Endodermal cell (in vitro differentiated cells): ENCODE results near the gene CLMN. TPM values are rescaled to one million over a fixed set of nuclear protein-coding genes. Genes with fewer than 3 reads are reported as not detected.
A peak's percentile ranks its signal among the peaks of the same experiment; 100 is the strongest.

ENCODE experiments used
- DNase-seq: peaks from one replicate; pipeline ENCODE4 v3.0.0-alpha.2; 2017
- H3K27ac ChIP-seq: 2 replicates; pipeline ENCODE4 v1.5.1; 2013; ENCODE audit warnings: mild to moderate bottlenecking, low read depth, low read length, moderate library complexity
- H3K27me3 ChIP-seq: 2 replicates; pipeline ENCODE4 v1.6.1; 2013; ENCODE audit warnings: mild to moderate bottlenecking, low read length, moderate library complexity; ENCODE audit not compliant: insufficient read depth, control insufficient read depth, poor library complexity, severe bottlenecking
- H3K36me3 ChIP-seq: 2 replicates; pipeline ENCODE4 v1.7.0; 2013; ENCODE audit warnings: mild to moderate bottlenecking, low read length, moderate library complexity; ENCODE audit not compliant: control insufficient read depth, insufficient read depth
- H3K4me1 ChIP-seq: one replicate; pipeline ENCODE4 v1.7.0; 2013; ENCODE audit warnings: low read length; ENCODE audit not compliant: control insufficient read depth, insufficient read depth
- H3K4me3 ChIP-seq: 2 replicates; pipeline ENCODE4 v1.5.1; 2013; ENCODE audit warnings: mild to moderate bottlenecking, low read length, moderate library complexity
- H3K9ac ChIP-seq: 2 replicates; pipeline ENCODE4 v1.6.1; 2013; ENCODE audit warnings: mild to moderate bottlenecking, low read length, moderate library complexity; ENCODE audit not compliant: poor library complexity, severe bottlenecking; ENCODE audit errors: extremely low read depth
- H3K9me3 ChIP-seq: 2 replicates; pipeline ENCODE4 v1.6.1; 2013; ENCODE audit warnings: mild to moderate bottlenecking, low read length, moderate library complexity; ENCODE audit not compliant: control insufficient read depth
- H3K27ac Mint-ChIP-seq: 2 replicates; pipeline ENCODE4 v1.8.0; 2020; ENCODE audit warnings: mixed read lengths
- H3K27me3 Mint-ChIP-seq: 2 replicates; pipeline ENCODE4 v1.8.0; 2021; ENCODE audit warnings: mild to moderate bottlenecking, mixed read lengths; ENCODE audit not compliant: insufficient read depth
- H3K36me3 Mint-ChIP-seq: 2 replicates; pipeline ENCODE4 v1.8.0; 2020; ENCODE audit warnings: low read depth, mixed read lengths
- H3K4me1 Mint-ChIP-seq: 2 replicates; pipeline ENCODE4 v1.8.0; 2020; ENCODE audit warnings: mixed read lengths
- H3K4me3 Mint-ChIP-seq: 2 replicates; pipeline ENCODE4 v1.8.0; 2020; ENCODE audit warnings: mild to moderate bottlenecking, moderate library complexity, mixed read lengths
- H3K9me3 Mint-ChIP-seq: 2 replicates; pipeline ENCODE4 v1.8.0; 2020; ENCODE audit warnings: mild to moderate bottlenecking, mixed read lengths
- CTCF ChIP-seq: fragments of 200-600 bp; sonication (generic); conservative IDR thresholded peaks from 2 replicates; pipeline ENCODE4 v1.5.0; 2021; ENCODE audit warnings: antibody characterized with exemption, mild to moderate bottlenecking
- WGBS, 2 experiments: methylation state at CpG; one replicate each; pipeline versions ENCODE4 v1.1.5 to v1.1.7; 2013; ENCODE audit warnings: missing lambda C conversion rate in 2 of 2, mixed read lengths in 1 of 2; ENCODE audit not compliant: insufficient coverage in 1 of 2, insufficient read length in 1 of 2; 5-methylcytosine and 5-hydroxymethylcytosine counted together
- microRNA-seq: library from miRNA; unstranded; fragments of <30 nt; microRNA quantifications from one replicate; pipeline ENCODE4 v1.2.0, GENCODE V29; 2020; ENCODE audit warnings: borderline microRNAs expressed
- total RNA-seq, 2 donors: library from RNA; stranded (reverse); fragmentation: NEBNext Ultra II Directional in 1 of 2; extraction: Animal tissue kit (Norgen Biotek cat#: 25700) in 1 of 2; gene quantifications; 2 replicates in 1 of 2; 3 replicates in 1 of 2; pipeline ENCODE4 v1.2.1, GENCODE V29; 2021

The CLMN gene
- total RNA-seq, 2 donors from 2014 or later: 9.5 to 11.7 TPM

- WGBS, 2 experiments: 78 to 94% methylated on average over 7 to 8 of the region's 8 CpGs
- no peak for DNase-seq
- peaks cover 56% of the 10 kb centered on the region for H3K36me3 ChIP-seq
- Mint-ChIP-seq H3K36me3 (peaks cover 26% of the 10 kb centered on the region), H3K27me3 (no peaks in the 10 kb centered on the region), H3K27ac (no peak overlapping the region), H3K9me3 (no peaks in the 10 kb centered on the region), H3K4me3 (no peak overlapping the region), H3K4me1 (peaks cover 21% of the 10 kb centered on the region)
- no peaks in the 10 kb centered on the region for H3K27me3 ChIP-seq
- H3K4me1 ChIP-seq: peaks cover 3% of the 10 kb centered on the region
- H3K9me3 ChIP-seq: no peaks in the 10 kb centered on the region
- H3K4me3 ChIP-seq: no peak overlapping the region
- no peak overlapping the region for H3K27ac ChIP-seq
- no peak for TF ChIP-seq CTCF
- H3K9ac ChIP-seq: no peak overlapping the region
Measured at GRCh38 chr14:95134304-95134933, 185.3 kb downstream of the CLMN start.

GRCh38 chr14:95133282-95133681, 186.4 kb downstream of the CLMN start:
- Histone ChIP-seq H3K4me1 (peaks cover 9% of the 10 kb centered on the region), H3K27me3 (no peaks in the 10 kb centered on the region), H3K27ac (peak overlapping the region; percentile 90), H3K9ac (no peak overlapping the region), H3K9me3 (no peaks in the 10 kb centered on the region), H3K4me3 (no peak overlapping the region), H3K36me3 (peaks cover 65% of the 10 kb centered on the region)
- Mint-ChIP-seq H3K36me3 (peaks cover 26% of the 10 kb centered on the region), H3K9me3 (no peaks in the 10 kb centered on the region), H3K4me3 (no peak overlapping the region), H3K27ac (no peak overlapping the region), H3K27me3 (no peaks in the 10 kb centered on the region), H3K4me1 (peaks cover 14% of the 10 kb centered on the region)
- DNase-seq: no peak
- WGBS, 2 experiments: 40 to 90% methylated on average over 1 to 2 of the region's 2 CpGs
- TF ChIP-seq CTCF: no peak

GRCh38 chr14:95132760-95133159, 186.9 kb downstream of the CLMN start:
- no peak for DNase-seq
- H3K9me3 Mint-ChIP-seq: no peaks in the 10 kb centered on the region
- H3K36me3 Mint-ChIP-seq: peaks cover 27% of the 10 kb centered on the region
- no peak overlapping the region for H3K4me3 Mint-ChIP-seq
- Histone ChIP-seq H3K36me3 (peaks cover 67% of the 10 kb centered on the region), H3K9me3 (no peaks in the 10 kb centered on the region), H3K27ac (peak overlapping the region; percentile 90), H3K9ac (no peak overlapping the region), H3K4me1 (peaks cover 9% of the 10 kb centered on the region), H3K27me3 (no peaks in the 10 kb centered on the region), H3K4me3 (no peak overlapping the region)
- H3K27ac Mint-ChIP-seq: no peak overlapping the region
- WGBS, 2 experiments: 100% methylated on average over 5 of the region's 5 CpGs; no CpG with 5 or more reads in 1 of the 2 experiments
- H3K27me3 Mint-ChIP-seq: no peaks in the 10 kb centered on the region
- no peak for TF ChIP-seq CTCF
- H3K4me1 Mint-ChIP-seq: peaks cover 13% of the 10 kb centered on the region

Small RNA genes lying within 50 kb of the gene (microRNA-seq; reads per million reads assigned to microRNA genes)
- gene MIR3173: 0.89 reads per million

Other genes starting within 250 kb of the CLMN start
- gene DICER1, start 162.4 kb downstream of the CLMN start, total RNA-seq: 10 to 100 TPM; 66.1 to 69.2 TPM
- 1 to 10 TPM; 1.0 to 5.2 TPM for gene SYNE3, start 196.7 kb upstream of the CLMN start, total RNA-seq
- gene GLRX5, start 215.1 kb upstream of the CLMN start, total RNA-seq: 10 to 100 TPM; 62.4 to 63.4 TPM